Stomach (tissue), 19 donors: Measurements from ENCODE around the gene CFAP53. TPM values are rescaled to one million over a fixed set of nuclear protein-coding genes. Genes with fewer than 3 reads are reported as not detected.
A peak's percentile ranks its signal among the peaks of the same experiment; 100 is the strongest.

ENCODE experiments used
- DNase-seq, 2 donors: peaks; one replicate each; pipeline versions ENCODE4 v3.0.0 to v3.0.0-alpha.2; 2013 to 2019
- H3K27ac ChIP-seq, 5 donors: fragments of 200-600 bp in 4 of 5; sonication (generic) in 4 of 5; one replicate each; pipeline ENCODE4 v1.5.1; 2013 to 2019; ENCODE audit warnings: mild to moderate bottlenecking in 1 of 5, moderate library complexity in 1 of 5
- H3K27me3 ChIP-seq, 3 donors: fragments of 200-600 bp; sonication (generic); one replicate each; pipeline ENCODE4 v1.5.1; 2017 to 2019; ENCODE audit warnings: mixed run types in 1 of 3
- H3K36me3 ChIP-seq, 4 donors: fragments of 200-600 bp; sonication (generic); 1 replicate in 3 of 4; 2 replicates in 1 of 4; pipeline ENCODE4 v1.5.1; 2016 to 2019
- H3K4me1 ChIP-seq, 4 donors: fragments of 200-600 bp; sonication (generic); one replicate each; pipeline ENCODE4 v1.5.1; 2016 to 2019
- H3K4me3 ChIP-seq, 4 donors: fragments of 200-600 bp; sonication (generic) in 3 of 4; one replicate each; pipeline ENCODE4 v1.5.1; 2016 to 2019; ENCODE audit warnings: mild to moderate bottlenecking in 1 of 4
- H3K9me3 ChIP-seq, 4 donors: fragments of 200-600 bp; sonication (generic); one replicate each; pipeline ENCODE4 v1.5.1; 2016 to 2019
- CTCF ChIP-seq, 7 experiments: fragments of 450-650 bp in 4 of 7; fragments of 200-600 bp in 3 of 7; sonication (generic) in 3 of 7; IDR thresholded peaks; one replicate each; pipeline ENCODE4 v1.5.1; 2016 to 2019; ENCODE audit warnings: antibody characterized with exemption in 7 of 7, control low read depth in 2 of 7, mild to moderate bottlenecking in 1 of 7
- EP300 ChIP-seq: sonication (generic); formaldehyde crosslinking; IDR thresholded peaks from one replicate; pipeline ENCODE4 v1.6.1; 2017; ENCODE audit warnings: antibody characterized with exemption
- POLR2A ChIP-seq, 4 donors: fragments of 450-650 bp; IDR thresholded peaks; one replicate each; pipeline ENCODE4 v1.6.1; 2016; ENCODE audit warnings: antibody characterized with exemption in 4 of 4, control low read depth in 2 of 4, mild to moderate bottlenecking in 1 of 4, moderate library complexity in 1 of 4
- POLR2AphosphoS5 ChIP-seq, 3 donors: sonication (generic); formaldehyde crosslinking; IDR thresholded peaks; one replicate each; pipeline ENCODE4 v1.6.1; 2016; ENCODE audit warnings: antibody characterized with exemption in 3 of 3
- WGBS, 5 donors: extraction: QIAGEN DNeasy Blood & Tissue Kit in 3 of 5; methylation state at CpG; one replicate each; pipeline versions ENCODE4 v1.1.5 to v1.1.7; 2013 to 2018; 5-methylcytosine and 5-hydroxymethylcytosine counted together
- intact Hi-C: fragments of 100-400 bp; cut with DNase I; formaldehyde crosslinking; loops from one replicate; pipeline ENCODE4 v1.15.1; 2023; ENCODE audit warnings: low total_unique reads
- long read RNA-seq, 10 donors: transcript quantifications; one replicate each; lab custom pipeline, GENCODE V29; 2026
- polyA plus RNA-seq, 3 donors: library from polyadenylated mRNA; stranded (reverse); fragments of 200-250 nt; gene quantifications; one replicate each; pipeline ENCODE4 v1.2.3, GENCODE V29; 2013
- total RNA-seq, 5 donors: library from RNA; depleted of rRNA; stranded (reverse); fragments of >200 nt; gene quantifications; one replicate each; pipeline versions ENCODE4 v1.1.0 to v1.2.3, GENCODE V29; 2014 to 2016
- donor health status: healthy with polysubstance abuse.
- donor health status: Bipolar disorder and iron deficiency.
- donor health status: healthy.

The CFAP53 gene
- 1 to 10 TPM in 1 of 5 donors, not detected in 4; 4.1 TPM for total RNA-seq
- polyA plus RNA-seq, result under 1 TPM; 0.25 to 0.85 (median 0.61) TPM
- long read RNA-seq, donor 1, result 0 reads
- long read RNA-seq, donor 2, result 0 reads
- long read RNA-seq, donor 3, result 0 reads
- long read RNA-seq, donor 4, result 0 reads
- long read RNA-seq, donor 5, result 0 reads
- long read RNA-seq, donor 6, result 0 reads
- long read RNA-seq, donor 7, result 0 reads
- long read RNA-seq, donor 8, result 0 reads
- long read RNA-seq, donor 9, result 0 reads
- long read RNA-seq, donor 10, result 0 reads

DNA sequence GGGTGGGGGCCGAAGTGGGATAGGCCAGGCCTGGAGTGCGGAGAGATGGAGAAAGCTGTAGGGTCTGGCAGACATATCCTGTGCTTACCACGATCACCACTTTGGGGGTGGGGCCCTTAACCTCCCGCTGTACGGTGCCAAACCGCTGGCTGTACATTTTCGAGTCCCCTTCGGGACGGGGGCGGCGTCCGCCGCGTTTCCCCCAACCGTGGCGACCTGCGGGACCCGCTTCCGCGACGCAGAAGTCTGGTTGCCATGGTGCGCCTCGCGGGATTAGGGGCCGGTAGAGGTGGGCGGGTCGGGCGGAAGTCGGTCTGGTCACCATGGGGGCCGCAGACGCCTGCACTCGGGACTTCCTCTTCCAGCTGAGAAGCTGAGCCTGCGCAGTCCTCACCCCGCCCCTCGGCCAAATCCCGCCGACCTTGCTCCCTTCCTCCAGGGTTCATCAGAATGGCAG, at the start of gene CFAP53:
CFAP53 (minus strand) TSS at position 248 of the 457 bp plus-strand sequence; CDS start at position 157, 91 bp downstream.
- intact Hi-C loops, result no loop called here
- H3K27me3 ChIP-seq, result no peaks in the 10 kb centered on the region
- peaks cover 11 to 28% (median 26%) of the 10 kb centered on the region in 4 donors for H3K36me3 ChIP-seq
- peak; percentile 89 to 97 for DNase-seq
- TF ChIP-seq POLR2AphosphoS5 (IDR thresholded peaks at IDR 0.05) (peak in 1 of 3 donors; percentile 76), POLR2A (IDR thresholded peaks at IDR 0.05) (no peak)
- H3K4me3 ChIP-seq, result peak within 1 kb of the TSS; percentile 58 to 86 (median 68)
- 0% methylated on average over 17 to 37 of the region's 37 CpGs for WGBS, 5 donors
- H3K27ac ChIP-seq, result peak within 1 kb of the TSS in 3 of 5 donors; percentile 41 to 83 (median 44)
- H3K4me1 ChIP-seq, result peaks cover 0 to 28% (median 23%) of the 10 kb centered on the region in 4 donors
- H3K9me3 ChIP-seq, result no peaks in the 10 kb centered on the region

GRCh38 chr18:50315100-50315871, 49.0 kb upstream of the CFAP53 start:
- no peaks in the 10 kb centered on the region for H3K4me1 ChIP-seq
- WGBS, 5 donors, result 54 to 63% (median 61%) methylated on average over 5 of the region's 5 CpGs
- intact Hi-C loops, result no loop called here
- TF ChIP-seq POLR2AphosphoS5 (IDR thresholded peaks at IDR 0.05) (no peak), POLR2A (IDR thresholded peaks at IDR 0.05) (no peak), EP300 (no peak), CTCF (IDR thresholded peaks at IDR 0.05) (no peak)
- DNase-seq, result no peak
- H3K27me3 ChIP-seq, result no peaks in the 10 kb centered on the region
- no peak overlapping the region for H3K27ac ChIP-seq
- H3K9me3 ChIP-seq, result no peaks in the 10 kb centered on the region
- H3K36me3 ChIP-seq, result no peaks in the 10 kb centered on the region
- H3K4me3 ChIP-seq, result no peak overlapping the region

DNA sequence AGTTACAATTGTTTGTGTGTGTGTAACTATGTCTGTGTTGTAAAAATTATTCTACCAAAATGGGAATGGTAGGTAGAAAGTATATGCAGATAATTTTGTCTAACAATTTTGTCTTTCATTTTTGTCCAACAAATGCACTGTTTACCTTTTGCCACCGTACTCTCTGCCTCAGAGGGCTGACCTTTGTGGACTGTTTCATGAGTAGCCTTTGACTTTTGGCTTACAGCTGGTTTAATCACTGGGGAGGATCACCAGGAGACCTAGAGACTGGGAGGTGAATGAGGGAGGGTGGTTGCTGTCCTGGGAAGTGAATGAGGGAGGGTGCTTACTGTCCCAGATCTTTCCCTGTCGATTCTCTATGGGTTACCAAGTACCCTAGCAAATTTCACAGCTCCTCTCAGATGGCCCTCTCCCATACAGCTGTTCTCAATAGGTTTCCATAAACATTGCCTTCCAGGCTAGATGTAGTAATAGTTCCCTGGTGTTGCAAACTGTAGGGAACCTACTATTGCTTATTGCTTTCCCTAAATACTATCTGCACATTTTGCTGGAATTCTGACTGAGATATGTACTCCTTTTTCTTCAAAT, 47.7 kb upstream of the CFAP53 start:
- no peak for TF ChIP-seq EP300
- 23 to 44% (median 34%) methylated on average over 2 of the region's 2 CpGs for WGBS, 5 donors
- no peaks in the 10 kb centered on the region for H3K36me3 ChIP-seq
- H3K27me3 ChIP-seq, result no peaks in the 10 kb centered on the region
- H3K4me3 ChIP-seq, result no peak overlapping the region
- H3K4me1 ChIP-seq, result no peaks in the 10 kb centered on the region
- no peak for DNase-seq
- H3K9me3 ChIP-seq, result no peaks in the 10 kb centered on the region
- intact Hi-C loops, result no loop called here
- no peak overlapping the region for H3K27ac ChIP-seq

GRCh38 chr18:50313031-50313607, 46.8 kb upstream of the CFAP53 start:
- H3K9me3 ChIP-seq, result no peaks in the 10 kb centered on the region
- no peak for DNase-seq
- 76 to 91% (median 84%) methylated on average over 2 of the region's 2 CpGs for WGBS, 5 donors
- no peak overlapping the region for H3K4me3 ChIP-seq
- intact Hi-C loops, result no loop called here
- peaks cover 1 to 7% (median 6%) of the 10 kb centered on the region in 4 donors for H3K4me1 ChIP-seq
- H3K27ac ChIP-seq, result peak overlapping the region in 2 of 5 donors; percentile 33 to 34
- H3K27me3 ChIP-seq, result no peaks in the 10 kb centered on the region
- H3K36me3 ChIP-seq, result no peaks in the 10 kb centered on the region
- TF ChIP-seq CTCF (IDR thresholded peaks at IDR 0.05) (no peak), EP300 (no peak), POLR2AphosphoS5 (IDR thresholded peaks at IDR 0.05) (no peak), POLR2A (IDR thresholded peaks at IDR 0.05) (no peak)
